Esophagus squamous epithelium (tissue), 5 donors: ENCODE measurements around the gene ZFP2. TPM values are rescaled to one million over a fixed set of nuclear protein-coding genes. Genes with fewer than 3 reads are reported as not detected.
"Not testable (repeated sequence)": the region's sequence is repeated elsewhere in the genome, so short reads cannot be mapped to it uniquely, and the experiment has no call there.

Source experiments
- DNase-seq: peaks from one replicate; lab custom pipeline; 2025; lab: John Stamatoyannopoulos, UW
- H3K27ac ChIP-seq, 4 donors: fragments of 200-600 bp; sonication (generic); one replicate each; pipeline ENCODE4 v1.5.1; 2016 to 2019; ENCODE audit warnings: mild to moderate bottlenecking in 1 of 4
- H3K27me3 ChIP-seq, 4 donors: fragments of 200-600 bp; sonication (generic); 1 replicate in 3 of 4; 2 replicates in 1 of 4; pipeline versions ENCODE4 v1.5.1 to v1.6.0; 2017 to 2021; ENCODE audit warnings: antibody characterized with exemption in 1 of 4
- H3K36me3 ChIP-seq, 3 donors: fragments of 200-600 bp; sonication (generic); one replicate each; pipeline ENCODE4 v1.5.1; 2016 to 2019
- H3K4me1 ChIP-seq, 3 donors: fragments of 200-600 bp; sonication (generic); one replicate each; pipeline ENCODE4 v1.5.1; 2017 to 2019
- H3K4me3 ChIP-seq, 4 donors: fragments of 200-600 bp; sonication (generic); 1 replicate in 3 of 4; 2 replicates in 1 of 4; pipeline ENCODE4 v1.5.1; 2016 to 2019; ENCODE audit warnings: mild to moderate bottlenecking in 2 of 4, moderate library complexity in 1 of 4
- H3K9me3 ChIP-seq, 3 donors: fragments of 200-600 bp; sonication (generic); one replicate each; pipeline ENCODE4 v1.5.1; 2016 to 2019
- CTCF ChIP-seq, 6 experiments: fragments of 450-650 bp in 4 of 6; fragments of 200-600 bp in 2 of 6; sonication (generic) in 2 of 6; IDR thresholded peaks; one replicate each; pipeline ENCODE4 v1.5.1; 2016 to 2019; ENCODE audit warnings: antibody characterized with exemption in 6 of 6, mild to moderate bottlenecking in 4 of 6, moderate library complexity in 4 of 6
- POLR2A ChIP-seq, 4 donors: fragments of 450-650 bp; IDR thresholded peaks; one replicate each; pipeline ENCODE4 v1.6.1; 2017; ENCODE audit warnings: antibody characterized with exemption in 4 of 4, mild to moderate bottlenecking in 4 of 4, moderate library complexity in 3 of 4
- WGBS, 2 donors: methylation state at CpG; one replicate each; pipeline ENCODE4 v1.1.5; 2018; 5-methylcytosine and 5-hydroxymethylcytosine counted together
- intact Hi-C: fragments of 100-400 bp; cut with DNase I; formaldehyde crosslinking; loops from one replicate; pipeline ENCODE4 v1.15.0; 2022
- total RNA-seq, 4 donors: library from RNA; depleted of rRNA; stranded (reverse); fragments of >200 nt; gene quantifications; one replicate each; pipeline ENCODE4 v1.1.0, GENCODE V29; 2016
- donor health status: DM: yes; HTN: yes; CAD: no.

The ZFP2 gene
- total RNA-seq, 4 donors from 2014 or later, result 0.35 to 1.5 (median 1.0) TPM

DNA sequence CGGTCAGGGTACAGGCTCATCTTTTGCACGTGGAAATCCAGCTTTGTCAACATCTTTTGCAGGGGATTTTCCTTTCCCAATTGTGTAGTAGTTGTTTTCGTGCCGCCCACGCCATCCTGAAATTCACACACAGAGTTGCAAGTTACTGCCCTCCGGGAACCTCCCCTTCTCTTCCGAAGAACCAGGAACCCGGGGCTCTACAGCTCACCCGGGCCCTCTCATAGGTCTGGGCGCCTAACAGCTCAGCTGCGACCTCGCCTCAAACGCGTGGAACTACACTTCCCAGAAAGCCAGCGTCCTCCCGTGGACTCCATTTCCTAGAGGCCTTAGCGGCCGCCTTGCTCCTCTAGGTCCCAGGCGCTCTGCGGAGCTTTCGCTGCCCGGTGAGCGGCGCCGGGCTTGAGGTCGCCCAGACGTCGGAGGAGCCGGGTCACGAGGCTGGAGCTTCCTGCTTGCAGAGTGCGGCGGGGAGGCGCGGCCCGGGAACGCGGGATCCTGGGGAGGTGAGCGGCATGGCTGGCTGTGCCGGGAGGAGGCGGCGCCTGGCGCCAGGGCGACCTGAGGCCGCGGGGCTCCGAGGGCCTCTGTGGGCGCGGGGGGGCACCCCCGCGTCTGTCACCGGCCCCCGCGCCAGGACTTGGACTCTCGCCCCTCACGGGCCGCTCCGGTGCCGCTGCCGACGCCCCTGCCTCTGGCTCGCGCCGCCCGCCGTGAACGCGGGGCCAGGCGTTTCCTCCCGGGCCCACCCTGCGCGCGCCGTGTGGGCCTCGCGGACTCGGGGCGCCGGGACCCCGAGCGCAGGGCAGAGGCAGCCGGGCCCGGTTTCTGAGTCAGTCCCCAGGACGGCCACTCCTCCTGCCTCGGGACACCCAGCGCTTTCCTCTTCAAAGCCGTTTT is 35.8 kb upstream of the ZFP2 start, which contains the start of gene ZNF354B:
Gene ZNF354B, plus strand, starts transcription at position 329 of the 897 bp plus-strand sequence. CDS start 1,095 bp downstream, outside the sequence.
- H3K36me3 ChIP-seq, result peaks cover 0 to 26% (median 0%) of the 10 kb centered on the region in 3 donors
- intact Hi-C loops, result loop anchor here (10.0 kb wide), 1 partner anchor 125 kb away; the partner anchor contains the start of gene ZNF354A
- 3 to 9% methylated on average over 6 to 16 of the region's 86 CpGs for WGBS, 2 donors
- H3K27me3 ChIP-seq, result no peaks in the 10 kb centered on the region
- DNase-seq, result peak; percentile 33
- peaks cover 0 to 26% (median 14%) of the 10 kb centered on the region in 3 donors for H3K4me1 ChIP-seq
- H3K9me3 ChIP-seq, result no peaks in the 10 kb centered on the region
- peak within 1 kb of the TSS; percentile 70 to 95 (median 84) for H3K4me3 ChIP-seq
- H3K27ac ChIP-seq, result peak within 1 kb of the TSS; percentile 79 to 92 (median 86)
- TF ChIP-seq POLR2A (IDR thresholded peaks at IDR 0.05) (peak in 3 of 4 donors; percentile 27 to 81 (median 49)), CTCF (IDR thresholded peaks at IDR 0.05) (peak in 2 of 6 experiments; percentile 17 to 22)

DNA sequence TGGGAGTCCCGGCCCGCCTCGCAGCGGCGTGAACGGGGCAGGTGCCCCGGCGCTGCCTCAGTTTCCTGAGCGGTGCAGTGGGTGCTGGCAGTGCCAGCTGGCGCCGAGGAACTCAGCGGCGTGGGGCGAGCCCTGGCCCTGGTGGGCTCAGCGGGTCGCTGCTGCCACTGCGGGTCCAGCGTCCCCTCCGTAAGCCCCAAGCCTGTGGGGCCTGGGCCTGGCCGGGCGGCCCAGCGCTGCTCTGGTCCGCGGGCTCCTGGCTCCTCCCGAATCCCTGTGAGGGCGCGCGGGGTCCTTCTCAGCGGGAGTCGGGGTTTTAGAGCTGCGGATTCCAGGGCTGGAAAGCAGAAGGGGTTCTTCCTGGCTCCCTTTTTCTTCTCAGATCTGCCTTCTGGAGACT is 35.1 kb upstream of the ZFP2 start:
- intact Hi-C loops, H3K9me3 ChIP-seq, H3K27me3 ChIP-seq, DNase-seq: not testable (repeated sequence)
- Histone ChIP-seq H3K4me3 (peak overlapping the region; percentile 70 to 95 (median 84)), H3K27ac (peak overlapping the region; percentile 79 to 92 (median 86)), H3K4me1 (peaks cover 0 to 26% (median 14%) of the 10 kb centered on the region in 3 donors), H3K36me3 (peaks cover 0 to 33% (median 0%) of the 10 kb centered on the region in 3 donors)
- no CpG with 5 or more reads among the region's 31 CpGs for WGBS, 2 donors

GRCh38 chr5:178861627-178862026 is 34.1 kb upstream of the ZFP2 start:
- no peak for TF ChIP-seq CTCF (IDR thresholded peaks at IDR 0.05)
- no peak for TF ChIP-seq POLR2A (IDR thresholded peaks at IDR 0.05)
- H3K27me3 ChIP-seq, result no peaks in the 10 kb centered on the region
- H3K27ac ChIP-seq, result no peak overlapping the region
- DNase-seq, result no peak
- H3K4me3 ChIP-seq, result peak overlapping the region in 1 of 4 donors; percentile 40
- 89 to 92% methylated on average over 8 of the region's 8 CpGs for WGBS, 2 donors
- H3K9me3 ChIP-seq, result no peaks in the 10 kb centered on the region
- intact Hi-C loops, result no loop called here
- H3K4me1 ChIP-seq, result peaks cover 0 to 26% (median 14%) of the 10 kb centered on the region in 3 donors
- peaks cover 0 to 43% (median 9%) of the 10 kb centered on the region in 3 donors for H3K36me3 ChIP-seq

DNA sequence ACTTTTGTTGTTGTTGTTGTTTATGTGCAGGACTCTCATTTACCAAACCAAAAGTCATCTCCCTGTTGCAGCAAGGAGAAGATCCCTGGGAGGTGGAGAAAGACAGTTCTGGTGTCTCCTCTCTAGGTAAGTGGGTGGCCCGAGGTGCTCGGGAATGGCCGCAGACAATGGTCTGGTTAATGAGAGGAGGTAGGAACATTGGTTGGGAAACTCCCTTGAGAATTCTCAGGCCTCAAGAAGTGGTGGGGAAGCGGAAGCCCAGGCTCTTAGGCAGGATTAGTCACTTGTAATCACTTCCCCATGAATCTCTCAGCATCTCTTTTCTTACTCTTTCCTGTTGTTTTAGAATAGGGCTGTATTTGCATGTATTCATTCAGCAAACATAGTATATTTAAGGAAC is 28.8 kb upstream of the ZFP2 start:
- H3K4me1 ChIP-seq, result peaks cover 0 to 8% (median 5%) of the 10 kb centered on the region in 3 donors
- H3K36me3 ChIP-seq, result peaks cover 10 to 96% (median 43%) of the 10 kb centered on the region in 3 donors
- H3K4me3 ChIP-seq, result no peak overlapping the region
- DNase-seq, result no peak
- peaks cover 0 to 14% (median 0%) of the 10 kb centered on the region in 3 donors for H3K9me3 ChIP-seq
- WGBS, 2 donors, result 75 to 84% methylated on average over 4 of the region's 4 CpGs
- no peak overlapping the region for H3K27ac ChIP-seq
- intact Hi-C loops, result no loop called here
- TF ChIP-seq POLR2A (IDR thresholded peaks at IDR 0.05) (no peak), CTCF (IDR thresholded peaks at IDR 0.05) (no peak)
- H3K27me3 ChIP-seq, result no peaks in the 10 kb centered on the region

GRCh38 chr5:178869577-178869976 is 26.1 kb upstream of the ZFP2 start:
- WGBS, 2 donors, result 77 to 78% methylated on average over 6 to 8 of the region's 8 CpGs
- H3K27ac ChIP-seq, result no peak overlapping the region
- H3K4me1 ChIP-seq, result no peaks in the 10 kb centered on the region
- no peaks in the 10 kb centered on the region for H3K27me3 ChIP-seq
- H3K9me3 ChIP-seq, result peaks cover 0 to 34% (median 10%) of the 10 kb centered on the region in 3 donors
- H3K4me3 ChIP-seq, result no peak overlapping the region
- peaks cover 10 to 100% (median 50%) of the 10 kb centered on the region in 3 donors for H3K36me3 ChIP-seq
- no peak for TF ChIP-seq CTCF (IDR thresholded peaks at IDR 0.05)
- no peak for TF ChIP-seq POLR2A (IDR thresholded peaks at IDR 0.05)
- intact Hi-C loops, result no loop called here
- DNase-seq, result no peak
